Activated CD4-positive, alpha-beta T cell treated with anti-CD3 and anti-CD28 coated beads, Interleukin-2, amount 10 ng/mL, durations not matched to agents 7 days and 5 days (primary cell): Measurements from ENCODE around the gene FABP7. TPM values are rescaled to one million over a fixed set of nuclear protein-coding genes. Genes with fewer than 3 reads are reported as not detected.
"Not testable (repeated sequence)": the region's sequence is repeated elsewhere in the genome, so short reads cannot be mapped to it uniquely, and the experiment has no call there.

Source experiments
- CTCF ChIA-PET: fragments of 350-600 bp; sonication (Branson Sonifier 250); formaldehyde crosslinking; loops from one replicate; lab custom pipeline; 2021; ENCODE audit warnings: antibody characterized with exemption; lab: Charles Lee
- POLR2A ChIA-PET: fragments of 350-600 bp; sonication (Branson Sonifier 250); formaldehyde crosslinking; loops from one replicate; lab custom pipeline; 2021; ENCODE audit warnings: antibody characterized with exemption; lab: Charles Lee
- DNase-seq: peaks from one replicate; pipeline ENCODE4 v3.0.0-alpha.2; 2020
- H3K27ac Mint-ChIP-seq: one replicate; pipeline ENCODE4 v1.8.0; 2021; ENCODE audit warnings: mild to moderate bottlenecking, moderate library complexity, mixed read lengths
- H3K27me3 Mint-ChIP-seq: one replicate; pipeline ENCODE4 v1.8.0; 2021; ENCODE audit warnings: mixed read lengths
- H3K36me3 Mint-ChIP-seq: one replicate; pipeline ENCODE4 v1.8.0; 2021; ENCODE audit warnings: low read depth, mixed read lengths
- H3K4me1 Mint-ChIP-seq: one replicate; pipeline ENCODE4 v1.8.0; 2021; ENCODE audit warnings: mixed read lengths
- H3K4me3 Mint-ChIP-seq: one replicate; pipeline ENCODE4 v1.8.0; 2021; ENCODE audit warnings: mild to moderate bottlenecking, moderate library complexity, mixed read lengths
- H3K9me3 Mint-ChIP-seq: one replicate; pipeline ENCODE4 v1.8.0; 2021; ENCODE audit warnings: mixed read lengths
- total RNA-seq, 2 experiments: library from RNA; stranded (reverse); gene quantifications; one replicate each; pipeline ENCODE4 v1.2.3, GENCODE V29; 2021

The FABP7 gene
- total RNA-seq, 2 experiments from 2014 or later, result not detected

- Mint-ChIP-seq H3K27ac (no peak overlapping the region), H3K4me1 (peaks cover 23% of the 10 kb centered on the region), H3K36me3 (no peaks in the 10 kb centered on the region), H3K4me3 (no peak overlapping the region), H3K9me3 (peaks cover 2% of the 10 kb centered on the region), H3K27me3 (no peaks in the 10 kb centered on the region)
- ChIA-PET CTCF (no interaction called here), POLR2A (no interaction called here)
- DNase-seq, result no peak
Observed at GRCh38 chr6:122747573-122747972, 31.9 kb upstream of the FABP7 start.

DNA sequence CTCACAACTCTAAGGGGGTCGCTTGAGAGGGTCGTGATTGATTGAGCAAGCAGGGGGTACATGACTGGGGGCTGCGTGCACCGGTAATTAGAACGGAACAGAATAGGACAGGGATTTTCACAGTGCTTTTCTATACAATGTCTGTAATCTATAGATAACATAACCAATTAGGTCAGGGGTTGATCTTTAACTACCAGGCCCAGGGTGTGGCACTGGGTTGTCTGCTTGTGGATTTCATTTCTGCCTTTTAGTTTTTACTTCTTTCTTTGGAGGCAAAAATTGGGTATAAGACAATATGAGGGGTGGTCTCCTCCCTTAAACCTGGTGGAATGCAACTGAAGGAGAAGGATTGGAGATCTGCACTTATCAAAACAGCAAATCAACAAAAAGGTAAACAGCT is 30.6 kb upstream of the FABP7 start:
- H3K27ac Mint-ChIP-seq, CTCF ChIA-PET, H3K27me3 Mint-ChIP-seq, H3K9me3 Mint-ChIP-seq, DNase-seq, POLR2A ChIA-PET, H3K4me3 Mint-ChIP-seq, H3K36me3 Mint-ChIP-seq: not testable (repeated sequence)
- peaks cover 24% of the 10 kb centered on the region for H3K4me1 Mint-ChIP-seq

GRCh38 chr6:122749451-122750050 is 30.0 kb upstream of the FABP7 start:
- no peaks in the 10 kb centered on the region for H3K27me3 Mint-ChIP-seq
- H3K36me3 Mint-ChIP-seq, result no peaks in the 10 kb centered on the region
- no peak for DNase-seq
- H3K4me3 Mint-ChIP-seq, result no peak overlapping the region
- H3K27ac Mint-ChIP-seq, result no peak overlapping the region
- peaks cover 2% of the 10 kb centered on the region for H3K9me3 Mint-ChIP-seq
- CTCF ChIA-PET, result no interaction called here
- POLR2A ChIA-PET, result no interaction called here
- peaks cover 24% of the 10 kb centered on the region for H3K4me1 Mint-ChIP-seq

DNA sequence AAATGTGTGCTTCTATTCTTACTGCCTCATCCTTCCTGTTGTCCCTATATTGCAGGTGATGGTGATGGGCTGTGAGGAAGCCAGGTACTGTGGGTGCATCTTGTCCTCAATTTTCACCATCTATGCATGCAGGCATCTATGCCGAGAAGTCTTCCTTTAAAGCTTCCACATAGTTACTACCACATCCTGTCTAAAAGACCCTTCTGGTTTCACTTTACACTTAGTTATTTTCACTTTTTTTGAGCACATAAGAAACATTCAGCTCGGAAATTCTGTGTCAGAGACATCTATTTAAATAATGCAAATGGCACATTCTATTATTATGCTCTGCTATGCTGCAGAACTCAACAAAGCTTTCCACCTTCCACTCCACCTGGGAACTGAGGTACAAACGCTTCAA is 28.2 kb upstream of the FABP7 start:
- POLR2A ChIA-PET, result no interaction called here

GRCh38 chr6:122752459-122752858 is 27.1 kb upstream of the FABP7 start:
- Mint-ChIP-seq H3K9me3 (peaks cover 2% of the 10 kb centered on the region), H3K27ac (no peak overlapping the region), H3K4me3 (no peak overlapping the region), H3K36me3 (no peaks in the 10 kb centered on the region), H3K27me3 (no peaks in the 10 kb centered on the region), H3K4me1 (peaks cover 21% of the 10 kb centered on the region)
- CTCF ChIA-PET, result no interaction called here
- DNase-seq, result no peak
- POLR2A ChIA-PET, result no interaction called here

More for the DNA sequence above, 28.2 kb upstream of the FABP7 start:
- DNase-seq, result no peak
- H3K4me3 Mint-ChIP-seq, result no peak overlapping the region
- H3K27me3 Mint-ChIP-seq, result no peaks in the 10 kb centered on the region
- CTCF ChIA-PET, result no interaction called here
- peaks cover 24% of the 10 kb centered on the region for H3K4me1 Mint-ChIP-seq
- peaks cover 2% of the 10 kb centered on the region for H3K9me3 Mint-ChIP-seq
- peak overlapping the region; percentile 42 for H3K27ac Mint-ChIP-seq
- no peaks in the 10 kb centered on the region for H3K36me3 Mint-ChIP-seq

DNA sequence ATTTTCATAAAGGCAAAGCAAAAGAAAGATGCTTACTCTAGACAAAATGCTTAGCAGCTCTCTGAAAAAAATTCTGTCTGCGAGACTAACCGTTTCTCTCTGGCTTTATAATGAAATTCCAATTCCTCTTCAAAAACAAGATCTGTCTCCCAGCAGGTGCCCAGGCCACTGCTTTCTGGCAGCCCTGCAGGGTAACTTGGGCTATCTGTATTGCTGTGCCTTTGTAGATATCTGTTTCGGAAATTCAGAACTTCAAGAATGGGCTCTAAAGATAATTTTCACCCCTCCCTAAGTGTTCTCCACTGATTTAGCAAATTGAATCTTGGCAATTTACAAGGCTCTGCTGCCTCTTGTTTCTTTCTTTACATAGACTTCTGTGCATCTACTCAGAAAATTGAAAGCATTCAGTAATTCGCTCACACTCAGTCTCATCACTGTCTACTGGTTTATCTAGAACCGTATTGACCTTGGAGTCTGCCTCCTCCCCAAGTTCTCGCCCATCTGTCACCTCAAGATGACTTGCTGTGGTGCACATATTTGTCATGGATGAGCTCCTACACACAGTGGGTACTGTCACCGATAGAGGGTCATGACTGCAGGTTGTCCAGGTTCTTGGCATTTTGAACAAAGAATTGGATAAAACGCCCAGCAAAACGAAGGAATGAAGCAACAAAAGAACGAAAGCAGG is 26.4 kb upstream of the FABP7 start:
- ChIA-PET POLR2A (no interaction called here), CTCF (no interaction called here)
- H3K36me3 Mint-ChIP-seq, result no peaks in the 10 kb centered on the region
- H3K27ac Mint-ChIP-seq, result no peak overlapping the region
- peaks cover 15% of the 10 kb centered on the region for H3K4me1 Mint-ChIP-seq
- H3K4me3 Mint-ChIP-seq, result no peak overlapping the region
- no peaks in the 10 kb centered on the region for H3K27me3 Mint-ChIP-seq
- DNase-seq, result no peak
- H3K9me3 Mint-ChIP-seq, result peaks cover 1% of the 10 kb centered on the region

- Mint-ChIP-seq H3K27ac (no peak overlapping the region), H3K9me3 (no peaks in the 10 kb centered on the region), H3K4me3 (no peak overlapping the region), H3K27me3 (no peaks in the 10 kb centered on the region), H3K36me3 (no peaks in the 10 kb centered on the region), H3K4me1 (peaks cover 14% of the 10 kb centered on the region)
- POLR2A ChIA-PET, result no interaction called here
- CTCF ChIA-PET, result no interaction called here
- no peak for DNase-seq
Observed at GRCh38 chr6:122753688-122754056, 25.8 kb upstream of the FABP7 start.

DNA sequence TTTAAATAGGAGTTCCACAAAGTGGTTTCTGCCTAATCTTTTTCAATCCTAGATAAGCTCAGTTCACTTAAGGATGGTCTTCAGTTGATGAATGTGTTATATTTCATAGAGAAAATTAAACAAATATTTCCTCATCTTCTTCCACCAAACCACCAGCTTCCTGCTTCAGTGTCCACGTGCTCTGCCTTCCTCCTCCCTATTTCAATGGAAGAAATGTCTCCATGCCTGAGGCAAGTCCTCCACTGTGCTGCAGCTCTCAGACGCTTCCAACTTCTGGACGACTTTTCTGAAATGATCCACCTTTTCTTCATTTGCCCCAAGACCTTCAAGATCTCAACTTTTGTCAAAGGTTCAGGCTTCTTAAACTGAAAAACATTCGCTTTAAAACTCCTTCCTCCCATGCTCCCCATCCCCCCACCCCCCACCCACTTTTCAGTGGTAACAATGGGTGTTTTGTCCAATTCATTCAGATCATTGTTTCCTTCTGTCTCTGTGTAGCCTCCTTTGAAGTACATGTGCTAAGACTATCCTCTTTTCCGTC is 25.3 kb upstream of the FABP7 start:
- ChIA-PET CTCF (no interaction called here), POLR2A (no interaction called here)
- Mint-ChIP-seq H3K27me3 (no peaks in the 10 kb centered on the region), H3K4me3 (no peak overlapping the region), H3K4me1 (peaks cover 14% of the 10 kb centered on the region), H3K36me3 (no peaks in the 10 kb centered on the region), H3K27ac (no peak overlapping the region), H3K9me3 (no peaks in the 10 kb centered on the region)
- no peak for DNase-seq

- Mint-ChIP-seq H3K36me3 (no peaks in the 10 kb centered on the region), H3K4me3 (no peak overlapping the region), H3K9me3 (no peaks in the 10 kb centered on the region), H3K4me1 (peaks cover 11% of the 10 kb centered on the region), H3K27ac (no peak overlapping the region), H3K27me3 (no peaks in the 10 kb centered on the region)
- ChIA-PET CTCF (no interaction called here), POLR2A (no interaction called here)
- DNase-seq, result no peak
Observed at GRCh38 chr6:122755901-122756300, 23.6 kb upstream of the FABP7 start.

DNA sequence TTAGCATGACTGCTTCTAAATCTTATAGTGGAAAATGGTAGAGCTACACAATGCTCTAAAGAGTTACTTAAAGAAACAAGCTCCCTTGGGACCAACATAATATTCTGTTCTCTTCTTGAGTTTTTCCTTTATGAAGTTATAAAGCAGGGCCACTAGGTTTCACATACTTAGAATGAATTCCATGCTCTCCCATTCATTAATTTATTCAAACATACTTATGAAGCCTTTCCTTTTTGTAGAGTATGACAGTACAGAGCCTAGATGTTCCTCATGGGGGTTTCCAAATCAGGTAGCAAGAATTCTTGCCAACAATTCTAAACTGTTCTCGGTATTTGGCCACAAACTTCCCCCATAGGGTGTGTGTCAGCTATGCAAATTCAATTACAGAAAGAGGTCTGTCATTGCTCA is 20.6 kb upstream of the FABP7 start:
- POLR2A ChIA-PET, result no interaction called here
- CTCF ChIA-PET, result no interaction called here
- no peak for DNase-seq
- H3K36me3 Mint-ChIP-seq, result no peaks in the 10 kb centered on the region
- H3K4me1 Mint-ChIP-seq, result no peaks in the 10 kb centered on the region
- no peak overlapping the region for H3K4me3 Mint-ChIP-seq
- peaks cover 12% of the 10 kb centered on the region for H3K27me3 Mint-ChIP-seq
- H3K9me3 Mint-ChIP-seq, result no peaks in the 10 kb centered on the region
- no peak overlapping the region for H3K27ac Mint-ChIP-seq

DNA sequence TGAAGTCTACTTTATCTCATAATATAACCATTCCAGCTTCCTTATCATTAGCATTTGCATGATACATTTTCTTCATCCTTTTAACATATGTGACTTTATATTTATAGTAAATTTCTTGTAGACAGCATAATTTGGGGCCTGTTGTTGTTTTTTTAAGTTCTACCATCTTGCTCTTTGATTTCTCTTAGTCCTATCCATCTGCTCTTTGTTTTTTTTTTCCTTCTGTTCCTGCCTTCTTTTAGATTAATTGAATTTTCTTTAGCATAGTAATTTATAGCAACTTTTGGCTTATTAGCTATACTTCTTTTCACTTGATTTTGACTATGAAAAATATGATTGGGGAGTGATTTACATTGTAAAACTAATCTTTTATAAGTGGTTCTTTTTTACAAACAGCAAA is 19.2 kb upstream of the FABP7 start:
- no peak overlapping the region for H3K27ac Mint-ChIP-seq
- H3K36me3 Mint-ChIP-seq, result no peaks in the 10 kb centered on the region
- ChIA-PET POLR2A (no interaction called here), CTCF (no interaction called here)
- H3K4me1 Mint-ChIP-seq, result no peaks in the 10 kb centered on the region
- H3K9me3 Mint-ChIP-seq, result no peaks in the 10 kb centered on the region
- DNase-seq, result no peak
- peaks cover 14% of the 10 kb centered on the region for H3K27me3 Mint-ChIP-seq
- H3K4me3 Mint-ChIP-seq, result no peak overlapping the region

DNA sequence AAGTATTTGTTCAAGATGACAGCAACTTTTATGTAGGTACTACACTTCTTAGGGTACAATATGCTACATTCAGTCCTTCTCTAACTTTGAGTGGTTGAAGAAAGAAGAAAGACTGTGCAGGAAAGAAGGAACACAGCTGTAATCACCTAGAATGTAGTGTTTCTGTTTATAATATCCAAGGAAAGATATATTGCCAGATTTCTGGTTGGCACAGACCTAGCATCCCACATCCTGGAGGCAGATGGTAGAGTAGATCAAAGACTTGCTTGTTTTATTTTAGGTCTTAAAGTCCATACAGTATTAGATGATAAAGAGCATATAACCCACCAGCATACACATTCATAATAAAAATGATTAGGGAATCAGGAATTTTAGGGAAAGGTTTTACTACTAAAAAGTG is 13.3 kb upstream of the FABP7 start:
- ChIA-PET POLR2A (no interaction called here), CTCF (no interaction called here)
- H3K36me3 Mint-ChIP-seq, result no peaks in the 10 kb centered on the region
- H3K4me1 Mint-ChIP-seq, result no peaks in the 10 kb centered on the region
- H3K9me3 Mint-ChIP-seq, result no peaks in the 10 kb centered on the region
- no peak overlapping the region for H3K27ac Mint-ChIP-seq
- H3K27me3 Mint-ChIP-seq, result peaks cover 24% of the 10 kb centered on the region
- H3K4me3 Mint-ChIP-seq, result no peak overlapping the region
- no peak for DNase-seq

DNA sequence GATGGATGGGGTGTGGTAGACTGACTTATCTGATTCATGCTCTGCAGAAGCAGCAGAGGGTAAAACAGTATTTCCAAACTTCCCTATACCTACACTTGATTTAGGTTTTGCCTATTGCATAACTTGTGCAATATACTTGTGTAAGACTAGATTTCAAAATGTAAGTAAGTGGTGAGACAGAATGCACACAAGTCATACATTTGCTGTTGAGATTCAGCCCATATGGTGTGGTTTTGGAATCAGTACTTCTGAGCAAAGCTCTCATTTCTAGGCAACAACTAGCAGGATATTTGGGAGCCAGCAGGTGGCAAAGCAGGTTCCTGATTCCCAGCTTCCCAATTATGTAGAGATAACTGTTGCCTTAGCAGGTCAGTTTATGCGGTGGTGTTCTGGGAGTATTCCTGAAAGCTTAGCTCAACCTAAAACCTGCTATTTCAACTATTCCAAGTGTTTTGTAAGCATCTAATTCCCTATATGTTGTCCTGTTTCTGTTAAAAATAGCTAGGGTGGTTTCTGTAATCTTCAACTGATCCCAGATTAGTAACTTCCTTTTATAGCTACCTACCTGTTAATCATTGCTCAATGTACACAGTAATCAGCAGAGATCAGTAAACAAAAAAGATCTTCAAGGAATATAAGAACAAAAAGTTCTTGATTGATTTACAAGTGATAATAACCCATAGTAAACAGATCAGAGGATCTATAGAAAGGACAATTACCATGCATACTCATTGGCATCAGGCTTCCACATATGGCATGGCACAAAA is 8.5 kb upstream of the FABP7 start:
- no peaks in the 10 kb centered on the region for H3K4me1 Mint-ChIP-seq
- no peaks in the 10 kb centered on the region for H3K36me3 Mint-ChIP-seq
- POLR2A ChIA-PET, result no interaction called here
- CTCF ChIA-PET, result no interaction called here
- H3K9me3 Mint-ChIP-seq, result no peaks in the 10 kb centered on the region
- no peak for DNase-seq
- H3K4me3 Mint-ChIP-seq, result no peak overlapping the region
- H3K27me3 Mint-ChIP-seq, result peaks cover 14% of the 10 kb centered on the region
- H3K27ac Mint-ChIP-seq, result no peak overlapping the region
